SU-DHL-6 (cell line): ENCODE data around the gene ABHD5.

ENCODE experiments used
- CTCF ChIP-seq: fragments of 200-600 bp; sonication (generic); IDR thresholded peaks from one replicate; pipeline ENCODE4 v1.5.1; 2017; ENCODE audit warnings: antibody characterized with exemption, mild to moderate bottlenecking, low read length, moderate library complexity; ENCODE audit not compliant: insufficient read depth, poor library complexity, severe bottlenecking
- EZH2phosphoT487 ChIP-seq: fragments of 200-600 bp; sonication (generic), shearing (Covaris generic); conservative IDR thresholded peaks from 2 replicates; pipeline ENCODE4 v1.6.1; 2018; ENCODE audit warnings: mild to moderate bottlenecking, antibody characterized with exemption, low read length, moderate library complexity, mixed read lengths

GRCh38 chr3:43729707-43730414 lies 39.1 kb downstream of the ABHD5 start:
- TF ChIP-seq CTCF (no peak), EZH2phosphoT487 (no peak)
